ENCODE measurements around the gene MKI67.

GRCh38 chr10:128072046-128072445, 54.2 kb downstream of the MKI67 start:
- TF ChIP-seq ZNF660 (CRISPR knock-in tag; IDR thresholded peaks at IDR 0.05; ENCODE audit: borderline replicate concordance, low read depth) (no peak), MEIS2 (CRISPR knock-in tag; IDR thresholded peaks at IDR 0.05) (no peak), ELF3 (CRISPR knock-in tag; IDR thresholded peaks at IDR 0.05) (no peak), HMGXB4 (CRISPR knock-in tag; IDR thresholded peaks at IDR 0.05; ENCODE audit: borderline replicate concordance in 1 of 2, low read depth in 1 of 2) (no peak), MAX (IDR thresholded peaks at IDR 0.05) (no peak), CTCF (CRISPR knock-in tag; IDR thresholded peaks at IDR 0.05) (no peak)
